ENCODE results near the gene PAX8. TPM values are rescaled to one million over a fixed set of nuclear protein-coding genes. Genes with fewer than 3 reads are reported as not detected.
A peak's percentile ranks its signal among the peaks of the same experiment; 100 is the strongest.

Gene PAX8
- total and polyA plus RNA-seq, 2 experiments from 2014 or later, result 0.21 to 0.32 TPM

DNA sequence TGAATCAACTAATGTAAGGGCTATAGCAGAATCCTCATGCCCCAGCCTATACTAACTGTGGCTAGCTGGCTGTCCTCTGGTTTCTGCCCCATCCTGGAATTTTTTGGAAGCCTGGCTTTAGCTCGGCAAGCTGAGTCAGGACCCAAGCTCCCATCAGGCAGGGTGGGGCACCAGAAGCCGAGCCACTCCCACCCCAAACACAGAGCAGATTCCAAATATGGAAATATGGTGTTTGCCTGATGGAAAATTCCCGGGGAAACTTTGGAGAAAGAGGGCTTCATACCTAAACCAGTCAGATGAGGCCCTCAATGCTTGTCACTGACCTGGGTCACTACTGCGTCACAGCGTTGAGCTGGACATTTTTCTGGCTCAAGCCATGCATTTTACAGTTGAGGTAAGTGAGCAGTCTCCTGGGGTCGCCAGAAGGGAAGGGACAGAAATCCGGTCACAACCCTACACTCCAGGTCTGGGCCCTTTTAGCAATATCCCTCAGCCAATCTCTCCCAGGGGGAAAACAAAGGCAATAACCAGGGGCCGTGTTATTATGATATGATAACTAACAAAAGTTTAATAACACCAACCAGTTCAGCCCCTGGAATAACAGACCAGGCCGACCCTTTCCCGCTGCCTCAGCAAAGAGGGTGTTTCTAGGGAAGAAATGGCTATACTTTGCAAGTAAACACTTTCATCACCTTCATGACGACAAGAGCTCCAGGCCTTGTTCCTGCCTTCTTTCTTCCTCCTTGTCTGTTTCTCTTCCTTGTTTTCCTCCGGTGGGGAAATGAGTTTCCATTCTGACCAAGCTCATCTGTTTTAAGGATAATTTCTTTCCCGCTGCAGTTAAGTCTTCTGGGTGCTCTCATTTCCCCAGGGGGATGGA, 67.3 kb downstream of the PAX8 start:
- no peaks in the 10 kb centered on the region for H3K36me3 ChIP-seq (ENCODE audit: insufficient read depth)
- no peak overlapping the region for H3K4me3 Mint-ChIP-seq
- H3K79me2 ChIP-seq (replicated peaks; ENCODE audit: insufficient read depth), result no peaks in the 10 kb centered on the region
- peaks cover 22% of the 10 kb centered on the region for H3K4me1 Mint-ChIP-seq
- H3K9me2 ChIP-seq (ENCODE audit: insufficient read depth), result no peaks in the 10 kb centered on the region
- H4K20me1 ChIP-seq (replicated peaks; ENCODE audit: insufficient read depth), result no peaks in the 10 kb centered on the region
- H3K9me3 Mint-ChIP-seq, result no peaks in the 10 kb centered on the region; the same call in 2 of the 3 replicates
- no peak overlapping the region for H3K27ac Mint-ChIP-seq
- peak overlapping the region; percentile 69; the same call in 1 of the 2 replicates for H2AFZ ChIP-seq
- no peaks in the 10 kb centered on the region for H3K36me3 Mint-ChIP-seq (ENCODE audit: low read depth)
- no peak overlapping the region for H3K4me3 ChIP-seq
- H3K27me3 ChIP-seq (ENCODE audit: insufficient read depth), result no peaks in the 10 kb centered on the region
- peaks cover 7% of the 10 kb centered on the region for H3K27me3 Mint-ChIP-seq (ENCODE audit: insufficient read depth, low read depth, poor library complexity)
- H3K4me2 ChIP-seq, result no peak overlapping the region
- H3K27ac ChIP-seq (ENCODE audit: low read depth), result no peak overlapping the region
- TF ChIP-seq POLR2AphosphoS5 (IDR thresholded peaks at IDR 0.05; ENCODE audit: low read depth), result no peak
- no peak for TF ChIP-seq ZNF331 (CRISPR knock-in tag; IDR thresholded peaks at IDR 0.05; ENCODE audit: low read depth)
- TF ChIP-seq CREB1 (CRISPR knock-in tag; IDR thresholded peaks at IDR 0.05; ENCODE audit: low read depth), result no peak
- TF ChIP-seq EZH2phosphoT487 (IDR thresholded peaks at IDR 0.05; ENCODE audit: unreplicated experiment), result no peak
- TF ChIP-seq NANOG (IDR thresholded peaks at IDR 0.05; ENCODE audit: borderline replicate concordance), result no peak
- TF ChIP-seq ZNF114 (CRISPR knock-in tag; IDR thresholded peaks at IDR 0.05), result no peak
- DNase-seq (ENCODE audit: low spot score) (no peak), ATAC-seq (no peak)
- H3F3A ChIP-seq (replicated peaks; ENCODE audit: low read depth), result no peaks in the 10 kb centered on the region
- H3K4me1 ChIP-seq (ENCODE audit: insufficient read depth), result peaks cover 12% of the 10 kb centered on the region; the same call in 1 of the 2 replicates

DNA sequence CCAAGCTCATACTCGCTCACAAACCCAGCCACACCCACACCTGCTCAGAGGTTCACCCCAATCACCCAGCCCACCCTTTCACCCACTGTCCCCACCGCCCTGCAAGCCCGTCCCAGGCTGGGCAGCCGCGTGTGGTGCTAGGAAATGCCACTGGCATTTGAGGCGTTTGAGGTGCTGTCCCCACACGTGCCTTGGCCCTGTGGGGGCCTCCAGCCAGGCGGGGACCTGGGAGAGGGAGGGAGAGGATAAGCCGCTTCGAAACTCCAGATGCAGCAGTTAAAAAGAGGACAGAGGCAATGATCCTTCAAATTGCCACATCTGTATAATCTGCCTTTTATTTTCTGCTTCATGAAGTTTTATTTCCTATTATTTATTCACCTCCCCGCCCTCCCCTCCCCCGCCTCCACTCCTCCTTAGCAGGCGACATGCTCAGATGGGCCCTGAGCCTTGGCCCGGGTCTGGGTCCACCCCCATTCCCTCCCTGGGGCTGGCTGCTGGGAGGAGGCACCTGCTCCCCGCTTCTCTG, 69.0 kb downstream of the PAX8 start:
- H3K4me1 Mint-ChIP-seq, result peaks cover 20% of the 10 kb centered on the region
- H3K27ac Mint-ChIP-seq, result no peak overlapping the region; the same call in 1 of the 2 replicates
- H3K4me2 ChIP-seq, result no peak overlapping the region
- TF ChIP-seq NANOG (IDR thresholded peaks at IDR 0.05; ENCODE audit: borderline replicate concordance) (no peak), STAT1 (IDR thresholded peaks at IDR 0.05; ENCODE audit: unreplicated experiment) (no peak), EZH2phosphoT487 (IDR thresholded peaks at IDR 0.05; ENCODE audit: unreplicated experiment) (no peak)
- TF ChIP-seq, protein P1, sequence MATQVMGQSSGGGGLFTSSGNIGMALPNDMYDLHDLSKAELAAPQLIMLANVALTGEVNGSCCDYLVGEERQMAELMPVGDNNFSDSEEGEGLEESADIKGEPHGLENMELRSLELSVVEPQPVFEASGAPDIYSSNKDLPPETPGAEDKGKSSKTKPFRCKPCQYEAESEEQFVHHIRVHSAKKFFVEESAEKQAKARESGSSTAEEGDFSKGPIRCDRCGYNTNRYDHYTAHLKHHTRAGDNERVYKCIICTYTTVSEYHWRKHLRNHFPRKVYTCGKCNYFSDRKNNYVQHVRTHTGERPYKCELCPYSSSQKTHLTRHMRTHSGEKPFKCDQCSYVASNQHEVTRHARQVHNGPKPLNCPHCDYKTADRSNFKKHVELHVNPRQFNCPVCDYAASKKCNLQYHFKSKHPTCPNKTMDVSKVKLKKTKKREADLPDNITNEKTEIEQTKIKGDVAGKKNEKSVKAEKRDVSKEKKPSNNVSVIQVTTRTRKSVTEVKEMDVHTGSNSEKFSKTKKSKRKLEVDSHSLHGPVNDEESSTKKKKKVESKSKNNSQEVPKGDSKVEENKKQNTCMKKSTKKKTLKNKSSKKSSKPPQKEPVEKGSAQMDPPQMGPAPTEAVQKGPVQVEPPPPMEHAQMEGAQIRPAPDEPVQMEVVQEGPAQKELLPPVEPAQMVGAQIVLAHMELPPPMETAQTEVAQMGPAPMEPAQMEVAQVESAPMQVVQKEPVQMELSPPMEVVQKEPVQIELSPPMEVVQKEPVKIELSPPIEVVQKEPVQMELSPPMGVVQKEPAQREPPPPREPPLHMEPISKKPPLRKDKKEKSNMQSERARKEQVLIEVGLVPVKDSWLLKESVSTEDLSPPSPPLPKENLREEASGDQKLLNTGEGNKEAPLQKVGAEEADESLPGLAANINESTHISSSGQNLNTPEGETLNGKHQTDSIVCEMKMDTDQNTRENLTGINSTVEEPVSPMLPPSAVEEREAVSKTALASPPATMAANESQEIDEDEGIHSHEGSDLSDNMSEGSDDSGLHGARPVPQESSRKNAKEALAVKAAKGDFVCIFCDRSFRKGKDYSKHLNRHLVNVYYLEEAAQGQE (IDR thresholded peaks at IDR 0.05; ENCODE audit: unreplicated experiment), result no peak
- TF ChIP-seq, protein P2, sequence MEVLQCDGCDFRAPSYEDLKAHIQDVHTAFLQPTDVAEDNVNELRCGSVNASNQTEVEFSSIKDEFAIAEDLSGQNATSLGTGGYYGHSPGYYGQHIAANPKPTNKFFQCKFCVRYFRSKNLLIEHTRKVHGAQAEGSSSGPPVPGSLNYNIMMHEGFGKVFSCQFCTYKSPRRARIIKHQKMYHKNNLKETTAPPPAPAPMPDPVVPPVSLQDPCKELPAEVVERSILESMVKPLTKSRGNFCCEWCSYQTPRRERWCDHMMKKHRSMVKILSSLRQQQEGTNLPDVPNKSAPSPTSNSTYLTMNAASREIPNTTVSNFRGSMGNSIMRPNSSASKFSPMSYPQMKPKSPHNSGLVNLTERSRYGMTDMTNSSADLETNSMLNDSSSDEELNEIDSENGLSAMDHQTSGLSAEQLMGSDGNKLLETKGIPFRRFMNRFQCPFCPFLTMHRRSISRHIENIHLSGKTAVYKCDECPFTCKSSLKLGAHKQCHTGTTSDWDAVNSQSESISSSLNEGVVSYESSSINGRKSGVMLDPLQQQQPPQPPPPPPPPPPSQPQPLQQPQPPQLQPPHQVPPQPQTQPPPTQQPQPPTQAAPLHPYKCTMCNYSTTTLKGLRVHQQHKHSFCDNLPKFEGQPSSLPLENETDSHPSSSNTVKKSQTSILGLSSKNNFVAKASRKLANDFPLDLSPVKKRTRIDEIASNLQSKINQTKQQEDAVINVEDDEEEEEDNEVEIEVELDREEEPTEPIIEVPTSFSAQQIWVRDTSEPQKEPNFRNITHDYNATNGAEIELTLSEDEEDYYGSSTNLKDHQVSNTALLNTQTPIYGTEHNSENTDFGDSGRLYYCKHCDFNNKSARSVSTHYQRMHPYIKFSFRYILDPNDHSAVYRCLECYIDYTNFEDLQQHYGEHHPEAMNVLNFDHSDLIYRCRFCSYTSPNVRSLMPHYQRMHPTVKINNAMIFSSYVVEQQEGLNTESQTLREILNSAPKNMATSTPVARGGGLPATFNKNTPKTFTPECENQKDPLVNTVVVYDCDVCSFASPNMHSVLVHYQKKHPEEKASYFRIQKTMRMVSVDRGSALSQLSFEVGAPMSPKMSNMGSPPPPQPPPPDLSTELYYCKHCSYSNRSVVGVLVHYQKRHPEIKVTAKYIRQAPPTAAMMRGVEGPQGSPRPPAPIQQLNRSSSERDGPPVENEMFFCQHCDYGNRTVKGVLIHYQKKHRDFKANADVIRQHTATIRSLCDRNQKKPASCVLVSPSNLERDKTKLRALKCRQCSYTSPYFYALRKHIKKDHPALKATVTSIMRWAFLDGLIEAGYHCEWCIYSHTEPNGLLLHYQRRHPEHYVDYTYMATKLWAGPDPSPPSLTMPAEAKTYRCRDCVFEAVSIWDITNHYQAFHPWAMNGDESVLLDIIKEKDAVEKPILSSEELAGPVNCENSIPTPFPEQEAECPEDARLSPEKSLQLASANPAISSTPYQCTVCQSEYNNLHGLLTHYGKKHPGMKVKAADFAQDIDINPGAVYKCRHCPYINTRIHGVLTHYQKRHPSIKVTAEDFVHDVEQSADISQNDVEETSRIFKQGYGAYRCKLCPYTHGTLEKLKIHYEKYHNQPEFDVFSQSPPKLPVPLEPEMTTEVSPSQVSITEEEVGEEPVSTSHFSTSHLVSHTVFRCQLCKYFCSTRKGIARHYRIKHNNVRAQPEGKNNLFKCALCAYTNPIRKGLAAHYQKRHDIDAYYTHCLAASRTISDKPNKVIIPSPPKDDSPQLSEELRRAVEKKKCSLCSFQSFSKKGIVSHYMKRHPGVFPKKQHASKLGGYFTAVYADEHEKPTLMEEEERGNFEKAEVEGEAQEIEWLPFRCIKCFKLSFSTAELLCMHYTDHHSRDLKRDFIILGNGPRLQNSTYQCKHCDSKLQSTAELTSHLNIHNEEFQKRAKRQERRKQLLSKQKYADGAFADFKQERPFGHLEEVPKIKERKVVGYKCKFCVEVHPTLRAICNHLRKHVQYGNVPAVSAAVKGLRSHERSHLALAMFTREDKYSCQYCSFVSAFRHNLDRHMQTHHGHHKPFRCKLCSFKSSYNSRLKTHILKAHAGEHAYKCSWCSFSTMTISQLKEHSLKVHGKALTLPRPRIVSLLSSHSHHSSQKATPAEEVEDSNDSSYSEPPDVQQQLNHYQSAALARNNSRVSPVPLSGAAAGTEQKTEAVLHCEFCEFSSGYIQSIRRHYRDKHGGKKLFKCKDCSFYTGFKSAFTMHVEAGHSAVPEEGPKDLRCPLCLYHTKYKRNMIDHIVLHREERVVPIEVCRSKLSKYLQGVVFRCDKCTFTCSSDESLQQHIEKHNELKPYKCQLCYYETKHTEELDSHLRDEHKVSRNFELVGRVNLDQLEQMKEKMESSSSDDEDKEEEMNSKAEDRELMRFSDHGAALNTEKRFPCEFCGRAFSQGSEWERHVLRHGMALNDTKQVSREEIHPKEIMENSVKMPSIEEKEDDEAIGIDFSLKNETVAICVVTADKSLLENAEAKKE (CRISPR knock-in tag; IDR thresholded peaks at IDR 0.05), result no peak

More for the DNA sequence above, 69.0 kb downstream of the PAX8 start:
- no peak overlapping the region for H3K4me3 Mint-ChIP-seq
- Histone ChIP-seq H3K79me2 (replicated peaks; ENCODE audit: insufficient read depth) (no peaks in the 10 kb centered on the region), H3K27me3 (ENCODE audit: insufficient read depth) (no peaks in the 10 kb centered on the region), H3K9me2 (ENCODE audit: insufficient read depth) (no peaks in the 10 kb centered on the region), H3K36me3 (ENCODE audit: insufficient read depth) (no peaks in the 10 kb centered on the region), H2AFZ (no peak overlapping the region), H3K27ac (ENCODE audit: low read depth) (no peak overlapping the region), H3F3A (replicated peaks; ENCODE audit: low read depth) (no peaks in the 10 kb centered on the region), H3K4me1 (ENCODE audit: insufficient read depth) (peaks cover 12% of the 10 kb centered on the region; the same call in 1 of the 2 replicates), H4K20me1 (replicated peaks; ENCODE audit: insufficient read depth) (no peaks in the 10 kb centered on the region), H3K4me3 (no peak overlapping the region)
- ATAC-seq (no peak), DNase-seq (ENCODE audit: low spot score) (no peak)
- peaks cover 4% of the 10 kb centered on the region for H3K27me3 Mint-ChIP-seq (ENCODE audit: insufficient read depth, low read depth, poor library complexity)
- H3K36me3 Mint-ChIP-seq (ENCODE audit: low read depth), result no peaks in the 10 kb centered on the region
- H3K9me3 Mint-ChIP-seq, result no peaks in the 10 kb centered on the region; the same call in 2 of the 3 replicates

All from GM23338 (cell line).